Erythroblast (primary cell): ENCODE measurements around the gene AZGP1.
A peak's percentile ranks its signal among the peaks of the same experiment; 100 is the strongest.
"Not testable (repeated sequence)": the region's sequence is repeated elsewhere in the genome, so short reads cannot be mapped to it uniquely, and the experiment has no call there.

Source experiments
- DNase-seq, 2 experiments: peaks; one replicate each; lab custom pipeline; 2025; lab: John Stamatoyannopoulos, UW
- GATA1 ChIP-seq: IDR thresholded peaks from 2 replicates; pipeline ENCODE4 v1.6.1; 2011; ENCODE audit warnings: low read depth, mild to moderate bottlenecking, control low read depth, low read length, moderate library complexity
- POLR2A ChIP-seq: IDR thresholded peaks from 2 replicates; pipeline ENCODE4 v1.6.1; 2011; ENCODE audit warnings: mild to moderate bottlenecking, low read length

Gene AZGP1

GRCh38 chr7:99975782-99976521 is at the start of gene AZGP1:
TSS of gene AZGP1 (minus strand) at chr7:99976031. CDS start at chr7:99976020, 11 bp downstream.
- DNase-seq: peak; percentile 10 to 45
- TF ChIP-seq POLR2A: no peak

DNA sequence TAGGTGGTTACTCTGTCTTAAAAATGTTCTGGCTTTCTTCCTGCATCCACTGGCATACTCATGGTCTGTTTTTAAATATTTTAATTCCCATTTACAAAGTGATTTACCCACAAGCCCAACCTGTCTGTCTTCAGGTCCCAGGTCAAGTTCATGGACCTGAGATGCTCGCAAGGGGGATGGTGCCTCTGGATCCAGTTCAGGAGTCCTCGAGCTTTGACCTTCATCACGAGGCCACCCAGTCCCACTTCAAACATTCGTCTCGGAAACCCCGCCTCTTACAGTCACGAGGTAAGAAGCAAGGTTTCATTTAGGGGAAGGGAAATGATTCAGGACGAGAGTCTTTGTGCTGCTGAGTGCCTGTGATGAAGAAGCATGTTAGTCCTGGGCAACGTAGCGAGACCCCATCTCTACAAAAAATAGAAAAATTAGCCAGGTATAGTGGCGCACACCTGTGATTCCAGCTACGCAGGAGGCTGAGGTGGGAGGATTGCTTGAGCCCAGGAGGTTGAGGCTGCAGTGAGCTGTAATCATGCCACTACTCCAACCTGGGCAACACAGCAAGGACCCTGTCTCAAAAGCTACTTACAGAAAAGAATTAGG is 48.3 kb upstream of the AZGP1 start:
- no peak for DNase-seq
- TF ChIP-seq POLR2A (no peak), GATA1 (no peak)

DNA sequence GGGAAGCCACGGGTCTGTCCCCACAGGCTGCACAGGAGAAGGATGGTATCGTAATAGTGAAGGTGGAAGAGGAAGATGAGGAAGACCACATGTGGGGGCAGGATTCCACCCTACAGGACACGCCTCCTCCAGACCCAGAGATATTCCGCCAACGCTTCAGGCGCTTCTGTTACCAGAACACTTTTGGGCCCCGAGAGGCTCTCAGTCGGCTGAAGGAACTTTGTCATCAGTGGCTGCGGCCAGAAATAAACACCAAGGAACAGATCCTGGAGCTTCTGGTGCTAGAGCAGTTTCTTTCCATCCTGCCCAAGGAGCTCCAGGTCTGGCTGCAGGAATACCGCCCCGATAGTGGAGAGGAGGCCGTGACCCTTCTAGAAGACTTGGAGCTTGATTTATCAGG is 47.7 kb upstream of the AZGP1 start:
- TF ChIP-seq GATA1 (no peak), POLR2A (no peak)
- no peak for DNase-seq

GRCh38 chr7:100022621-100023020 is 46.8 kb upstream of the AZGP1 start:
- no peak for DNase-seq
- TF ChIP-seq GATA1: no peak
- no peak for TF ChIP-seq POLR2A

DNA sequence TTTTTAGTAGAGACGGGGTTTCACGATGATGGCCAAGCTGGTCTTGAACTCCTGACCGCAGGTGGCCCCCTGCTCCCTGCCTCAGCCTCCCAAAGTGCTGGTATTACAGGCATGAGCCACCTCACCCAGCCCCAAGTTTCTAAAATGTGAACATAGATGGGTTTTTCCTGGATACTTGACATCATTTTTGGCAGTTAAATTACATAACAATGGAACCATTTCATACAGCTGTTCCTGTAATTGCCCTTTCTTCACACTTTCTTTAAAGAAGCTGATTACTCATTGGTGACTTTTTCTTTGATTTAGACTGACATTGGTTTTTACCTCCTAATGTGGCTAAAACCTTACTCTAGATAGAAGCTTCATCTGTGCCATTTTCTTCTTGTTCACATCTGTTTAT is 45.5 kb upstream of the AZGP1 start:
- DNase-seq: no peak
- TF ChIP-seq GATA1 (no peak), POLR2A (no peak)

- no peak for TF ChIP-seq GATA1
- DNase-seq: no peak
These were observed 44.1 kb upstream of the AZGP1 start for GRCh38 chr7:100019908-100020307.

- no peak for TF ChIP-seq GATA1
- no peak for TF ChIP-seq POLR2A
- DNase-seq: no peak
These were observed 42.0 kb upstream of the AZGP1 start for GRCh38 chr7:100017875-100018274.

GRCh38 chr7:100017300-100017699 is 41.5 kb upstream of the AZGP1 start:
- no peak for TF ChIP-seq GATA1
- TF ChIP-seq POLR2A: no peak
- no peak for DNase-seq

GRCh38 chr7:100016215-100016901 is 40.5 kb upstream of the AZGP1 start:
- TF ChIP-seq GATA1: no peak
- no peak for TF ChIP-seq POLR2A
- DNase-seq: peak; percentile 43 to 59

GRCh38 chr7:100015232-100016214 is 39.7 kb upstream of the AZGP1 start, which contains the start of gene ZKSCAN1:
TSS of gene ZKSCAN1 (plus strand) at chr7:100015596. CDS start at chr7:100023507, 7,911 bp downstream.
- peak; percentile 95 to 96 for DNase-seq
- TF ChIP-seq GATA1: no peak
- TF ChIP-seq POLR2A: peak; percentile 76

GRCh38 chr7:100013328-100013676 is 37.5 kb upstream of the AZGP1 start:
- TF ChIP-seq GATA1 (no peak), POLR2A (no peak)
- no peak for DNase-seq

DNA sequence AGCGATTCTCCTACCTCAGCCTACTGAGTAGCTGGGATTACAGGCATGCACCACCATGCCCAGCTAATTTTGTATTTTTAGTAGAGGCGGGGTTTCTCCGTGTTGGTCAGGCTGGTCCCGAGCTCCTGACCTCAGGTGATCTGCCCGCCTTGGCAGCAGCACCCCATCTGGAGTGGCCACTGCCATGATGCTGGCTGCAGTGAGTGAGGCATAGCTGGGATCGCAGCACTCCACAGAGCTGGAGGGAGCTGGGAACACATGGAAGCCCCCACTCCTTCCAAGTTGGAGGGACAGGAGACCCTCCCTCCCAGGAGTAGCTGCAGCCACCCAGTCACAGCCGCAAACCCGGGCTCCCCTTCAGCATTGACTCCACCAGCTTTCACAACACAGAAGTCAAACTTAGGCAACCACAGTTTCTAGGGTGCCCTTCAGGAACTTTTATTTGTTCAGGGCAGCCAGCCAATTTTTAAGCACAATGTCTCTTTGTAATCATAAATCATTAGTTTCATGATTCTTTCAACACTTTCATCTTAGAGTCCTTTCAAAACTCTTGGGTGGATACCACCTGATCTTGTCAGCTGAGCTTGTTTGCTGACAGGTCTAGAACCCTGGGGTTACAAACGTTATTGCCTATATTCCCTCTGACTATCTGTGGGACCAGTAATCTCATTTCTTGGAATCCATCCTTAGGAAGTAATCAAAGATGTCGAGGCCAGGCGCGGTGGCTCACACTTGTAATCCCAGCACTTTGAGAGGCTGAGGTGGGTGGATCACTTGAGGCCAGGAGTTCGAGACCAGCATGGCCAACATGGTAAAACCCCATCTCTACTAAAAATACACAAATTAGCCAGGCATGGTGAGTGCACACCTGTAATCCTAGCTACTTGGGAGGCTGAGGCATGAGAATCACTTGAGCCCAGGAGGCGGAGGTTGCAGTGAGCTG is 36.8 kb upstream of the AZGP1 start:
- not testable (repeated sequence) for DNase-seq
